Loucy (cell line): ENCODE data around the gene ATP10A.

ENCODE experiments used
- EZH2phosphoT487 ChIP-seq: fragments of 200-600 bp; IDR thresholded peaks from 2 replicates; pipeline ENCODE4 v1.6.1; 2018; ENCODE audit warnings: antibody characterized with exemption, mild to moderate bottlenecking, moderate library complexity, borderline replicate concordance
- TF ChIP-seq, protein P1 (sequence below): fragments of 200-600 bp; sonication (generic); conservative IDR thresholded peaks from 2 replicates; pipeline ENCODE4 v1.5.1; 2014; ENCODE audit warnings: mild to moderate bottlenecking, antibody characterized with exemption, low read length

DNA sequence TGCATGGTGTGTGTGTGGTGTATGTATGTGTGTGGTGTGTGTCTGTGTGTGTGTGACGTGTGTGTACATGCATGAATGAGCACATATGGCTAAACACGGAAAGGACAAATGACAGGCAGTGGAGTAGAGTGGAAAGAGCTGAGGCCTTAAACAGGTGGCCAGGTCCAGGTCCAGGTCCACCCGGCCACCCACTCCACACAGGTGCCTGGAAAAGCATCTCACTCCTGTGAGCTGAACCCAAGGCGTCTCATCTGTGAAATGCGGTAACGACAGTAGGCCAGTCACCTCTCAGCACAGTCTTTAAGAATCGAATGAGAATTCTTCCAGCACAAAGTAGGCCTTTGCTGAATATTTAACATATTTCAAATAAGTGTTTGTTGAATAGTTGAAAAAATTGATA lies 58.7 kb downstream of the ATP10A start:
- TF ChIP-seq, protein P1, sequence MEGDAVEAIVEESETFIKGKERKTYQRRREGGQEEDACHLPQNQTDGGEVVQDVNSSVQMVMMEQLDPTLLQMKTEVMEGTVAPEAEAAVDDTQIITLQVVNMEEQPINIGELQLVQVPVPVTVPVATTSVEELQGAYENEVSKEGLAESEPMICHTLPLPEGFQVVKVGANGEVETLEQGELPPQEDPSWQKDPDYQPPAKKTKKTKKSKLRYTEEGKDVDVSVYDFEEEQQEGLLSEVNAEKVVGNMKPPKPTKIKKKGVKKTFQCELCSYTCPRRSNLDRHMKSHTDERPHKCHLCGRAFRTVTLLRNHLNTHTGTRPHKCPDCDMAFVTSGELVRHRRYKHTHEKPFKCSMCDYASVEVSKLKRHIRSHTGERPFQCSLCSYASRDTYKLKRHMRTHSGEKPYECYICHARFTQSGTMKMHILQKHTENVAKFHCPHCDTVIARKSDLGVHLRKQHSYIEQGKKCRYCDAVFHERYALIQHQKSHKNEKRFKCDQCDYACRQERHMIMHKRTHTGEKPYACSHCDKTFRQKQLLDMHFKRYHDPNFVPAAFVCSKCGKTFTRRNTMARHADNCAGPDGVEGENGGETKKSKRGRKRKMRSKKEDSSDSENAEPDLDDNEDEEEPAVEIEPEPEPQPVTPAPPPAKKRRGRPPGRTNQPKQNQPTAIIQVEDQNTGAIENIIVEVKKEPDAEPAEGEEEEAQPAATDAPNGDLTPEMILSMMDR, result no peak
- no peak for TF ChIP-seq EZH2phosphoT487
